ENCODE measurements around the gene MAP2K7. TPM values are rescaled to one million over a fixed set of nuclear protein-coding genes. Genes with fewer than 3 reads are reported as not detected.

Gene MAP2K7
- total RNA-seq, 1 donor from 2014 or later = 42.1 TPM

DNA sequence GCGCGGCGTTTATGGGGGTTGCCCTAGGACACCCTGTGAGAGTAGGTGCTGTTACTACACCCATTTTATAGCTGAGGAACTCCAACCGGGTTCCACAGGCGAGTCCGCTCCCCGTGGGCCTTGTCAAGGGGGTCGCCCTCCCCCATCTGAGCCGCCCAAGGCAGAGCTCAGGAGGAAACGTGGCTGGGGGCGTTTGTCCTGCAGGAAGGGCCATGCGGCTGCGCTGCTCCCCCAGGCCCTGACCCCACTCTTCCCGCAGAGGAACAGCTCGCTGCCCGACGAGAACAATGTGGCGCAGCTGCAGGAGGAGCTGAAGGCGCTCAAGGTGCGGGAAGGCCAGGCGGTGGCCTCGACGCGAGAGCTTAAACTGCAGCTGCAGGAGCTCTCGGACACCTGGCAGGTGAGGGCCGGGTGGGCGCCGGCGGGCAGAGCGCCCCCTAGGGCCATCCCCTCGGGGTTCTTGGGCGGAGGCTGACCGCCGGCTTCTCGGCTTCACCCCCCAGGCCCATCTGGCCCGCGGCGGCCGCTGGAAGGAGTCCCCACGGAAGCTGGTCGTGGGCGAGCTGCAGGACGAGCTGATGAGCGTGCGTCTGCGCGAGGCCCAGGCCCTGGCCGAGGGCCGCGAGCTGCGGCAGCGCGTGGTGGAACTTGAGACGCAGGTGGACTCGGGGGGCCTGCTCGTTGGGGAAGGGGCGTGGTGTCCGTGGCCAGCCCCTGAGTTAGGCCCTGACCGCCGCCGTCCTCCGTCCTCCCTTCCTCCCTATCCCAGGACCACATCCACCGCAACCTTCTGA lies 41.9 kb upstream of the MAP2K7 start:
- TF ChIP-seq CTCF (IDR thresholded peaks at IDR 0.05) = peak; percentile 14
- Mint-ChIP-seq H3K27me3 (ENCODE audit: unreplicated experiment) (peaks cover 8% of the 10 kb centered on the region), H3K4me1 (ENCODE audit: unreplicated experiment) (no peaks in the 10 kb centered on the region), H3K4me3 (ENCODE audit: unreplicated experiment) (no peak overlapping the region), H3K36me3 (ENCODE audit: unreplicated experiment) (no peaks in the 10 kb centered on the region), H3K27ac (ENCODE audit: unreplicated experiment) (no peak overlapping the region), H3K9me3 (ENCODE audit: unreplicated experiment) (no peaks in the 10 kb centered on the region)
- no peak for DNase-seq (ENCODE audit: extremely low spot score, unreplicated experiment)

GRCh38 chr19:7862413-7862951 lies 41.2 kb upstream of the MAP2K7 start:
- no peak for DNase-seq (ENCODE audit: extremely low spot score, unreplicated experiment)
- Mint-ChIP-seq H3K36me3 (ENCODE audit: unreplicated experiment) (no peaks in the 10 kb centered on the region), H3K4me3 (ENCODE audit: unreplicated experiment) (no peak overlapping the region), H3K27ac (ENCODE audit: unreplicated experiment) (no peak overlapping the region), H3K9me3 (ENCODE audit: unreplicated experiment) (no peaks in the 10 kb centered on the region), H3K27me3 (ENCODE audit: unreplicated experiment) (peaks cover 13% of the 10 kb centered on the region), H3K4me1 (ENCODE audit: unreplicated experiment) (no peaks in the 10 kb centered on the region)
- no peak for TF ChIP-seq CTCF (IDR thresholded peaks at IDR 0.05)

DNA sequence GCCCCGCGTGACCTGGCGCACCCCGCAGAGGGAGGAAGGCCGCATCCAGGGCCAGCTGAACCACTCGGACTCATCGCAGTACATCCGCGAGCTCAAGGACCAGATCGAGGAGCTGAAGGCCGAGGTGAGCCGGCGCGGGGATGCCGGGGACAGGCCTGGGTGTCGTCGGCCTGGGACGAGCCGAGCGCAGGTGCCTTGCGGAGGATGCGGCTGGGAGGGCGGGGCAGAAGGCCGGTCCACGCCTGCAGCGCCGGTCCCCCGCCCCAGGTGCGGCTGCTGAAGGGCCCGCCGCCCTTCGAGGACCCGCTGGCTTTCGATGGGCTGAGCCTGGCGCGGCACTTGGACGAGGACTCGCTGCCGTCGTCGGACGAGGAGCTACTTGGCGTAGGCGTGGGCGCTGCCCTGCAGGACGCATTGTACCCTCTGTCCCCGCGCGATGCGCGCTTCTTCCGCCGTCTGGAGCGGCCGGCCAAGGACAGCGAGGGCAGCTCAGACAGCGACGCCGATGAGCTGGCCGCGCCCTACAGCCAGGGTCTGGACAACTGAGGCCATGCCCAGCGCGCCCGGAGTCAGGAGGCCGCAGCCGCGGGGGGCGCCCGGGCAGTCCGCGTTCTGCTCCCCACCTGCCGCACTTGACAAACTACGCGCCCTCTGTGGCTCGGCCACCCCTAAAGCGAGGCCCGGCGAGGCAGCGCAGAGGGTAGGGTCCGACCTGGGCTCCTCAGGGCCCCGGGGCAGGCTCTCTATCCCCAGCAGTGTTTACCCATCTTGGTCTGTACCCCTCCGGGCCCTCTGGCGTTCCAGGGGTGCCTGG lies 40.3 kb upstream of the MAP2K7 start:
- no peak overlapping the region for H3K27ac Mint-ChIP-seq (ENCODE audit: unreplicated experiment)
- peaks cover 15% of the 10 kb centered on the region for H3K27me3 Mint-ChIP-seq (ENCODE audit: unreplicated experiment)
- TF ChIP-seq CTCF (IDR thresholded peaks at IDR 0.05) = no peak
- no peak for DNase-seq (ENCODE audit: extremely low spot score, unreplicated experiment)
- no peaks in the 10 kb centered on the region for H3K9me3 Mint-ChIP-seq (ENCODE audit: unreplicated experiment)
- H3K36me3 Mint-ChIP-seq (ENCODE audit: unreplicated experiment) = no peaks in the 10 kb centered on the region
- H3K4me3 Mint-ChIP-seq (ENCODE audit: unreplicated experiment) = no peak overlapping the region
- H3K4me1 Mint-ChIP-seq (ENCODE audit: unreplicated experiment) = peaks cover 3% of the 10 kb centered on the region

GRCh38 chr19:7863971-7864689 lies 39.5 kb upstream of the MAP2K7 start:
- Mint-ChIP-seq H3K27me3 (ENCODE audit: unreplicated experiment) (peaks cover 15% of the 10 kb centered on the region), H3K4me1 (ENCODE audit: unreplicated experiment) (peaks cover 8% of the 10 kb centered on the region), H3K27ac (ENCODE audit: unreplicated experiment) (no peak overlapping the region), H3K36me3 (ENCODE audit: unreplicated experiment) (no peaks in the 10 kb centered on the region), H3K4me3 (ENCODE audit: unreplicated experiment) (no peak overlapping the region), H3K9me3 (ENCODE audit: unreplicated experiment) (no peaks in the 10 kb centered on the region)
- no peak for DNase-seq (ENCODE audit: extremely low spot score, unreplicated experiment)
- no peak for TF ChIP-seq CTCF (IDR thresholded peaks at IDR 0.05)
